Measurements from ENCODE around the gene NRXN3.

The NRXN3 gene

DNA sequence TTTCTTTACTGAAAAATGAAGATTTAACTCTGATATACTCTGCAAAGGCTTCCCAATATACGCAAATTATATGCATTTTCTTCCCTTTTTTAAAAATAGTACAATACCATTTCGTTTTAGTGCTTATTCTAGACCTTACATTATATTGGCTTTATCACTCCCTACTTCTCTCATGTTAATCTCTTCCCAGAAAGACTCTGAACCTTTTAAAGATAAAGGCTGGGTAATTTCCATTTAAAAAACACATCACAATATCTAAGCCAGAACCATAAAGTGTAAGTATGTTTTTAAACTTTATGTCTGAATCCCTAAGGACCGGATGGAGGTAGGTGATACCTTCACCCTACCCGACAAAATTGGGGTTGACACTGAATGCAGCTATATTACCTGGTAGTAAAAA is 1720.4 kb downstream of the NRXN3 start:
- no peak for DNase-seq

DNA sequence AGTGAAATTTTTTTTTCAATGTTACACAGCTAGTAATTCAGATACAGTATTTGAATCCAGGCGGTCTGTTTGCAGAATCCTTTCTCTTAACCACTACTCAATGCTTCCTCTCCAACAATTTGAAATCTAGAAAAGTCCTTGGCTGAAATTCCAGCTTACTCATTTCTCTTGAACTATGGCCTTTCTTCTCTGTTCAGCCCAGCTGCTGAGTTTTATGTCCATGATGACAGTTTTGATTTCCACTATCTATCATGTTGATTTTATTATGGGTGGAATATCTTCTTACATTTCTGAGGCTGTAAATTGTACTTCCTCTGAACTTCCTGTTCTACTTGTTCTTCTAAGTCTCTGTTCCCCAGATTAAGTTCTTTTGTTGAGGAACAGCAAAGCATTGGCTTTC is 1725.8 kb downstream of the NRXN3 start:
- no peak for DNase-seq

DNA sequence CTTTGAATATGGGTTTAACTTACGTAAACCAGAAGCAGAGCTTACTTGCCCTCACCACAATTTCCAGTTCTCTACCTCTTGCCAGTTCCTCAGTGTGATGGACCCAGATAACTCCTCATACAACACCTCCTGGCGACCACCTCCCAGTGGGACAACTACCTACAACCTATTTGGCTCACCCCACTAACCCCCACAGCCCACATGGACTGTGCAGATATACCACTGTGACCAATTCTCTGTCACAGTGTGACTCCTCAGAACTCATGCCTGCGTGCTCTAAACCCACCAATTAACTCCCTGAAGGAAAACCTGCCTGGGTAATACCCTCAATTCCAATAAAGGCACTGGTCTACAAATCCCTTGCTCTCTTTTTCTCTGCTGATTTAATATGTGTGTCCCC is 1729.4 kb downstream of the NRXN3 start:
- DNase-seq = no peak

DNA sequence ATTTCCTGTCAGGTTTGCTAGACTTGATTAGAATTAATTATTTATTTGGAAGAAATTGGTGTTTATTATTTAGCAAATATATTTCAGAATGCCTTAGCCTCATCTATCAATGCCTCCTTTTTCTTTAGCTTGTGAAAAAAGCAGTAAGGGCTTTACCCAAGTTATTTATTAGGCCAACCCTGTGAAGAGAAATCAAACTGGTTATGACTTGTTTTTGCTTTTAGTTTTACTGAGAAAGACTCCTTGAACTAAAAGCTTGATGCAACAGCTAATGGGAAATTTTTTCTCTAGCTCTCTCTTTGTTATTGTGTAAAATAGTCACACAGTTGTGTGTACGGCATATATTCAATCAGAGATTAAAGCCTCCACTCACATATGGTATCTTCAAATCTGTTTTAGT is 1734.3 kb downstream of the NRXN3 start:
- DNase-seq = no peak

DNA sequence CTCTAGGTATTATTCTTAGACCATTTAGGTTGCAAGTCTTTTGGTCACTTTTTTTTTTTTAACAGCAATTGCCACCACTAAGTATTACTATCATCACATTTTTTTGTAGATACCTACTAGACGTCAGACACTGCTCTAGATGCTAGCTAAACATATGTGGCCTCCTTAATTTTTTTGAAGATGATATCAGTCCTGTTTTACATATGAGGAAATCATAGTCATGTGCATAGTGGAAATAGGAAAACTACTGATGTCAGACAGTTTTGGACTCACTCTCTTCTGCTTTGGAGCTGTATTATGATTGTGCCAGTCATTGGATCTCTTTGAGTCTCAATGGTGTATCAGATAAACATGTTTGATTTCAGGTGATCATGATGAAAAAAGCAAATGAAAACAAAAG is 1736.8 kb downstream of the NRXN3 start:
- no peak for DNase-seq

DNA sequence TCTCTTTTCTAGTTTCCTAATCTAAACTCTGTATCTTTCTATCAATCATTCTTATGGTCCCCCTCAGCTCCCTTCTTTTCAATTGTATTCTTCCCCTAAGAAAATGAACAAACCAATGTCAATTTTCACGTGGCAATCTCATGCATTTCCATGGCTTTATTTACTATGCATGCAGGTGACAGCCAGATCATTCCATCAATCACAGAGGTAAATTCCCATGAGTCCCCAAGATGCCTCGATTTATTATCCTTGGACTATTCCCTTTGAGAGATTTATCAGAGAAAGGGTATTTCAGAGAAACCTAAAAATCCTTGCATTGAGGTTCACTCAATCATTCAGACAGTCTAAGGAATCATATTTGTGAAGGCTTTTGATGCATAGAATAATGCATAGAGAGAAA is 1739.9 kb downstream of the NRXN3 start:
- DNase-seq = no peak

DNA sequence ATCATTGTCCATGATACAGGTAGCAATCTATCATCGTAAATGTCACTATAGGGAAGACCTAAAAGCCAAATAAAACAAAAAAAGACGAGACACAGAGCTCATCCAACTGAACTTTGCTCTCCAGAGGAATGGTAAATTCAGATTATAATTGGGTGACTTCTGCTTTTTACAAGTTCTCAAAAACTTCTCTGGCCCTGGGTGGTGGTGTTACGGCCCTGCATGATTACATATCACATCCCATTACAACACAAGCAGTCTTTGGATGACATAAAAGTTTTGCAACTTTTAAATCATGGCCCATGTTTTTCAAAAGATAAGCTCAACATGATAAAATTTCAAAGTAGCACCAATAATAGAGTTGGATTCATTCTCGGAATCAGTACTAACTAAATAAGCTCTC is 1741.6 kb downstream of the NRXN3 start:
- no peak for DNase-seq

DNA sequence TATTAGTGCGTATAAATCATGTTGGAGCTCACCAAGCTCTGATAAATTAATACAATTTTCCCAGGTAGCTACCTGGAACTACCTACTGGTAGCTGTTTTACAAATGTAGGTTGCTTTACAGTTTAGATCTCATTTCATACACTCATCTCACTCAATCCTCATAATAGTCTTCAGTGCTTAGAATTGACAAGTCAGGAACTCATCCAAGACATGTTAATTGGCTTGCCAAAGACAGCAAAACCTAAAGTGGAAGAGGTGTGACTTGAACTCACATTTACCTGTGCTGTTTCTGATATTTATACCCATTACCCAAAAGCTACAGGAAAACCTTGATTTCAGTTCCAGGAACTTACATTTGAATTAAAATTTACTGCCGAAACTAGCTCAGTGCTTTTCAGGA is 1744.4 kb downstream of the NRXN3 start:
- DNase-seq = no peak

DNA sequence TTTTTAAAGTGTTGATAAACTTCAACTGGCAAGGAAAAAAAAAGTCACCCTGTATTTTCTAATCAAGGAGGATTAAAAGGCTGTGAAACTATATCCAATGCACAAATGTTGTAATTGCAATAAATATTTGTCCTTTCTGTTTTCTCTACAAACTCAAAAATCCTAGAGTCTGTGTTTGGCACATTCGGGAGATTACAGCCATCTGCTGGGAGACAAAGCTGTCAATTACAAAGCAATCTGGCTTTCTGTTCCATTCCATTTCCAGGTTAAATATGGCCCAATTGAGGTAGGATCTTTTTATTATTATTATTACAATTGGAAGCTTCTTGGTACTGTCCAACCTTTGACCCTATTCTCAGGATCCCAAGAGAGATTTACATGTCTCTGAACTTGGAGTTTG is 1745.2 kb downstream of the NRXN3 start:
- no peak for DNase-seq

DNA sequence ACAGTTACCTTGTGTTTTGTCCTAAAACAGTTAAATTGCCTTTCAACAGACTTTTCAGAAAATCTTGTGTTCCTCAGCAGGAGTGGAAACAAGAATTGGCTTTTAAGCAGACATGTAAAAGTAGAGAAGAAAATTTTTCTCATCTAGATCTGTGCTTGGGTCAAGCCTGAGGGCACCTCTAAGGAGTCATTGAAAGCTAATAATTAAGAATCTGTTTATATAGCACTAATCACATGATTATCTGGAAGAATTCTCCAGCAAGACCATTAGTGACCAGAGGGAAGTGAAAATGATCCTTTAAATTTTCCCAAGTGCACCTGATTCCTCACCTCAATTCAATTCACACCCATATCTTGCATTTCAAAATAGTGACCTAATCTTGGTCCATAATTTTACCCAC is 1746.1 kb downstream of the NRXN3 start:
- no peak for DNase-seq

DNA sequence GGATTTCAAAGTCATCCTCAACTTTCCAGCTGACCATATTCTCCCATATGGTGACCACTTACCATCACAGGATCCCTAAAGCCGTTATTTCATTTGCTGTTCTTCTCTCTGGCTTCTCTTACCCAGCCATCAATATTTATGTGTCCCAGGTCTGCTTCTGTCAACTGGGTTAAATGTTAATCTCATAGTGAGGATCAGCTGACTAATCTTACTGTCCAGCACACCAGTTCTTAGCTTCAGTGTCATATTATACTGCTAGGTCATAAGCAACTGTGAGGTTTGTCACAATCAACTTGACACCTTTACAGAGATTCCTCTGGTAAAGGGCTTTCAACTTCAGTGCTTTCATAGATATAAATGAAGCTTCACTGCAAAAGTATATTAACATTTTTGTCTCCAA is 1746.7 kb downstream of the NRXN3 start:
- DNase-seq = no peak

Data from suppressor macrophage treated with lipopolysaccharide for 1 hour (primary cell).